Spleen (tissue), 11 donors: ENCODE results near the gene ITM2C. TPM values are rescaled to one million over a fixed set of nuclear protein-coding genes. Genes with fewer than 3 reads are reported as not detected.
A peak's percentile ranks its signal among the peaks of the same experiment; 100 is the strongest.

Experiments
- DNase-seq: peaks from one replicate; pipeline ENCODE4 v3.0.0-alpha.2; 2020
- H3K27ac ChIP-seq, 8 donors: fragments of 200-600 bp; sonication (generic) in 7 of 8; 1 replicate in 4 of 8; 2 replicates in 4 of 8; pipeline versions ENCODE4 v1.5.0 to v1.8.0; 2016 to 2021; ENCODE audit warnings: inconsistent platforms in 4 of 8, mild to moderate bottlenecking in 4 of 8, moderate library complexity in 1 of 8
- H3K27me3 ChIP-seq, 7 donors: fragments of 200-600 bp; sonication (generic) in 6 of 7; replicated peaks in 1 of 7; 1 replicate in 4 of 7; 2 replicates in 3 of 7; pipeline versions ENCODE4 v1.5.0 to v1.8.0; 2016 to 2021; ENCODE audit warnings: inconsistent platforms in 3 of 7, mild to moderate bottlenecking in 1 of 7
- H3K36me3 ChIP-seq, 6 donors: fragments of 200-600 bp; sonication (generic) in 5 of 6; 1 replicate in 4 of 6; 2 replicates in 2 of 6; pipeline versions ENCODE4 v1.5.0 to v1.8.0; 2016 to 2021; ENCODE audit warnings: inconsistent platforms in 2 of 6
- H3K4me1 ChIP-seq, 6 donors: fragments of 200-600 bp; sonication (generic) in 5 of 6; 1 replicate in 3 of 6; 2 replicates in 3 of 6; pipeline versions ENCODE4 v1.5.0 to v1.8.0; 2016 to 2021; ENCODE audit warnings: inconsistent platforms in 3 of 6
- H3K4me3 ChIP-seq, 8 donors: fragments of 200-600 bp; sonication (generic) in 7 of 8; 1 replicate in 4 of 8; 2 replicates in 4 of 8; pipeline versions ENCODE4 v1.5.0 to v1.8.0; 2016 to 2021; ENCODE audit warnings: inconsistent platforms in 4 of 8, mild to moderate bottlenecking in 4 of 8, moderate library complexity in 2 of 8
- H3K9me3 ChIP-seq, 8 donors: fragments of 200-600 bp; sonication (generic) in 7 of 8; 1 replicate in 4 of 8; 2 replicates in 4 of 8; pipeline versions ENCODE4 v1.5.0 to v1.8.0; 2016 to 2021; ENCODE audit warnings: inconsistent platforms in 4 of 8
- POLR2A ChIP-seq, 3 donors: fragments of 450-650 bp; IDR thresholded peaks; one replicate each; pipeline ENCODE4 v1.5.1; 2017; ENCODE audit warnings: antibody characterized with exemption in 3 of 3, mild to moderate bottlenecking in 1 of 3
- POLR2AphosphoS5 ChIP-seq, 3 donors: sonication (generic); formaldehyde crosslinking; IDR thresholded peaks; one replicate each; pipeline ENCODE4 v1.5.1; 2017; ENCODE audit warnings: antibody characterized with exemption in 3 of 3
- WGBS, 5 donors: extraction: QIAGEN DNeasy Blood & Tissue Kit in 3 of 5; methylation state at CpG; one replicate each; pipeline versions ENCODE4 v1.1.5 to v1.1.7; 2013 to 2018; 5-methylcytosine and 5-hydroxymethylcytosine counted together
- intact Hi-C: fragments of 100-400 bp; cut with DNase I; formaldehyde crosslinking; loops from one replicate; pipeline ENCODE4 v1.15.0; 2023; ENCODE audit warnings: low total_unique reads
- polyA plus RNA-seq, 3 donors: library from polyadenylated mRNA; stranded (reverse); fragments of 200-250 nt; gene quantifications; one replicate each; pipeline ENCODE4 v1.2.1, GENCODE V29; 2013
- total RNA-seq, 7 donors: library from RNA; depleted of rRNA in 3 of 7; stranded (reverse); fragments of >200 nt in 3 of 7; fragmentation: NEBNext Ultra II Directional in 4 of 7; extraction: Animal tissue kit (Norgen Biotek cat#: 25700) in 4 of 7; gene quantifications; one replicate each; pipeline versions ENCODE4 v1.1.0 to v1.2.1, GENCODE V29; 2016 to 2021
- TF ChIP-seq, protein P1 (sequence below), 11 experiments: fragments of 200-600 bp in 7 of 11; fragments of 450-650 bp in 4 of 11; sonication (generic) in 4 of 11; IDR thresholded peaks in 8 of 11; conservative IDR thresholded peaks in 3 of 11; 1 replicate in 7 of 11; 2 replicates in 4 of 11; pipeline versions ENCODE4 v1.4.0 to v1.8.0; 2016 to 2021; ENCODE audit warnings: antibody characterized with exemption in 11 of 11, inconsistent platforms in 4 of 11, mild to moderate bottlenecking in 1 of 11
- donor health status: healthy with polysubstance abuse.
- donor health status: DM: no; HTN: no; CAD: no; lungs with moderate emphysema.
- donor health status: DM: no; HTN: no; CAD: no.
- donor health status: Bipolar disorder and iron deficiency.
- donor health status: healthy.
- donor health status: DM: no; HTN: no; CAD: no.
- donor health status: DM: yes; HTN: yes; CAD: no.

Gene ITM2C
- total and polyA plus RNA-seq, 10 donors, result 58.5 to 150 (median 93.7) TPM

DNA sequence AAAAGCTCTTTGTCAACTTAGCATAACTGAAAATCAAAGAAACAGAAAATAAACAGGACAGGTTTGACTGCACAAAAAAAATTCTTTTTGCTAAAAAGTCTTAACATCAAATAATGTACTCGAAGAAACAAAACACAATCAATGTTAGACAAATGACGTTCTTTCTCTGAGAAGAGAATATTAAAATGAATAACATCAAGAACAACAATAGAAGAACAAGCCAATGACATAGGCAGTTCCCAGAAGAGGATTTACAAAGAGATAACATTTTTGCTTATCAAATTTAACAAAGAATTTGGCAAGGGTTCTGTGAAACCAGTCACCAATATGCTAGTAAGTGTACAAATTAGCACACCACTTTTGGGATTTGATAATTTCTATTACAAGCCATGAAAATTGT lies 54.5 kb downstream of the ITM2C start:
- intact Hi-C loops, result loop anchor here (10.0 kb wide), 1 partner anchor 66 kb away; no protein-coding TSS in a partner anchor
- 72 to 83% (median 81%) methylated on average over 2 of the region's 2 CpGs for WGBS, 5 donors
- no peak overlapping the region for H3K27ac ChIP-seq
- peaks cover 0 to 6% (median 4%) of the 10 kb centered on the region in 6 donors for H3K4me1 ChIP-seq
- no peaks in the 10 kb centered on the region for H3K9me3 ChIP-seq
- no peak for DNase-seq
- no peaks in the 10 kb centered on the region for H3K36me3 ChIP-seq
- H3K4me3 ChIP-seq, result no peak overlapping the region
- TF ChIP-seq, protein P1, sequence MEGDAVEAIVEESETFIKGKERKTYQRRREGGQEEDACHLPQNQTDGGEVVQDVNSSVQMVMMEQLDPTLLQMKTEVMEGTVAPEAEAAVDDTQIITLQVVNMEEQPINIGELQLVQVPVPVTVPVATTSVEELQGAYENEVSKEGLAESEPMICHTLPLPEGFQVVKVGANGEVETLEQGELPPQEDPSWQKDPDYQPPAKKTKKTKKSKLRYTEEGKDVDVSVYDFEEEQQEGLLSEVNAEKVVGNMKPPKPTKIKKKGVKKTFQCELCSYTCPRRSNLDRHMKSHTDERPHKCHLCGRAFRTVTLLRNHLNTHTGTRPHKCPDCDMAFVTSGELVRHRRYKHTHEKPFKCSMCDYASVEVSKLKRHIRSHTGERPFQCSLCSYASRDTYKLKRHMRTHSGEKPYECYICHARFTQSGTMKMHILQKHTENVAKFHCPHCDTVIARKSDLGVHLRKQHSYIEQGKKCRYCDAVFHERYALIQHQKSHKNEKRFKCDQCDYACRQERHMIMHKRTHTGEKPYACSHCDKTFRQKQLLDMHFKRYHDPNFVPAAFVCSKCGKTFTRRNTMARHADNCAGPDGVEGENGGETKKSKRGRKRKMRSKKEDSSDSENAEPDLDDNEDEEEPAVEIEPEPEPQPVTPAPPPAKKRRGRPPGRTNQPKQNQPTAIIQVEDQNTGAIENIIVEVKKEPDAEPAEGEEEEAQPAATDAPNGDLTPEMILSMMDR (IDR thresholded peaks at IDR 0.05 in 8 of 11, conservative IDR thresholded peaks at IDR 0.05 in 3 of 11), result no peak
- TF ChIP-seq POLR2AphosphoS5 (IDR thresholded peaks at IDR 0.05) (no peak), POLR2A (IDR thresholded peaks at IDR 0.05) (no peak)
- peaks cover 0 to 11% (median 0%) of the 10 kb centered on the region in 7 donors for H3K27me3 ChIP-seq

DNA sequence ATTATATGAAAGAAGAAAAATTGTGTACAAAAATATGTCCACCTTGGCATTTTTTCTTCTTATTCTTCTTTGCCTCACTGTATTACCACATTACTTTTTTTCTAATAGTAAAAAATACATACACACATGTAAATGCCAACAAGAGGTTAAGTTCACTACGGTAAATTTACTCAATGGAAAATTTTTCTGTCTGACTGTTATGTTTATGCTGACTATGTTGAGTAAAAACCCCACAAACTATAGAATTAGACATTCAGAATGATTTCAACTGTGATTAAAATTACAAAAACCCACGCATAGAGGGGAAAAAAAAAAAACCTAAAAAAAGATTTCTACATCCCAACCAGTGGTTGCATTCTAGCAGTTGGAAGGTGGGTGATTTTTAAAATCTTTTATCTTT lies 54.9 kb downstream of the ITM2C start:
- no peak overlapping the region for H3K27ac ChIP-seq
- H3K9me3 ChIP-seq, result no peaks in the 10 kb centered on the region
- H3K4me3 ChIP-seq, result no peak overlapping the region
- peaks cover 0 to 7% (median 0%) of the 10 kb centered on the region in 7 donors for H3K27me3 ChIP-seq
- WGBS, 5 donors, result 61 to 77% (median 69%) methylated on average over 2 of the region's 2 CpGs
- no peak for DNase-seq
- H3K36me3 ChIP-seq, result no peaks in the 10 kb centered on the region
- intact Hi-C loops, result loop anchor here (10.0 kb wide), 1 partner anchor 65 kb away; no protein-coding TSS in a partner anchor
- TF ChIP-seq POLR2A (IDR thresholded peaks at IDR 0.05), result no peak
- TF ChIP-seq POLR2AphosphoS5 (IDR thresholded peaks at IDR 0.05), result no peak
- TF ChIP-seq, protein P1 (IDR thresholded peaks at IDR 0.05 in 8 of 11, conservative IDR thresholded peaks at IDR 0.05 in 3 of 11), result no peak
- H3K4me1 ChIP-seq, result peaks cover 0 to 10% (median 8%) of the 10 kb centered on the region in 6 donors

DNA sequence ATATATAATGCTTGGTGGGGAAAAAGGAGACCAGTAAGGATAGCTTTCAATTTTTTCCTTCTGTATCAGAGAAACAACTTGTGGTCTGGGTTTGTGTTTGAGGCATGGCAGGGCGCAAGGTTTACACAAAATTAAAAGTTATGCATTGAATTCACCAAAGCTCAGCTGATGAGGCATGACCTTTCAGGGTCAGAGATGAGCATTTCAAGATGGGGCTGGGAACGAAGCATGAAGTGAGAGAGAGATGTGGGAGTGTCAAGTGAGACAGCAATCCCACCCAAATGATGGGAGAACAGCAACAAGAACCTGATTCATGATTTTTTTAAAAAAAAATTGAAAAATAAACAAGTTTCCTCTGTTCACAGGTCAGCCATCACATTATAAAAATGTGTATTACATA lies 55.4 kb downstream of the ITM2C start:
- Histone ChIP-seq H3K27me3 (peaks cover 0 to 2% (median 0%) of the 10 kb centered on the region in 7 donors), H3K36me3 (no peaks in the 10 kb centered on the region), H3K9me3 (no peaks in the 10 kb centered on the region), H3K4me1 (peaks cover 0 to 15% (median 13%) of the 10 kb centered on the region in 6 donors), H3K4me3 (peak overlapping the region in 1 of 8 donors; percentile 1), H3K27ac (no peak overlapping the region)
- WGBS, 5 donors, result 46 to 79% (median 72%) methylated on average over 2 of the region's 2 CpGs
- intact Hi-C loops, result no loop called here
- TF ChIP-seq, protein P1 (IDR thresholded peaks at IDR 0.05 in 8 of 11, conservative IDR thresholded peaks at IDR 0.05 in 3 of 11), result no peak
- TF ChIP-seq POLR2AphosphoS5 (IDR thresholded peaks at IDR 0.05) (no peak), POLR2A (IDR thresholded peaks at IDR 0.05) (no peak)
- DNase-seq, result no peak

DNA sequence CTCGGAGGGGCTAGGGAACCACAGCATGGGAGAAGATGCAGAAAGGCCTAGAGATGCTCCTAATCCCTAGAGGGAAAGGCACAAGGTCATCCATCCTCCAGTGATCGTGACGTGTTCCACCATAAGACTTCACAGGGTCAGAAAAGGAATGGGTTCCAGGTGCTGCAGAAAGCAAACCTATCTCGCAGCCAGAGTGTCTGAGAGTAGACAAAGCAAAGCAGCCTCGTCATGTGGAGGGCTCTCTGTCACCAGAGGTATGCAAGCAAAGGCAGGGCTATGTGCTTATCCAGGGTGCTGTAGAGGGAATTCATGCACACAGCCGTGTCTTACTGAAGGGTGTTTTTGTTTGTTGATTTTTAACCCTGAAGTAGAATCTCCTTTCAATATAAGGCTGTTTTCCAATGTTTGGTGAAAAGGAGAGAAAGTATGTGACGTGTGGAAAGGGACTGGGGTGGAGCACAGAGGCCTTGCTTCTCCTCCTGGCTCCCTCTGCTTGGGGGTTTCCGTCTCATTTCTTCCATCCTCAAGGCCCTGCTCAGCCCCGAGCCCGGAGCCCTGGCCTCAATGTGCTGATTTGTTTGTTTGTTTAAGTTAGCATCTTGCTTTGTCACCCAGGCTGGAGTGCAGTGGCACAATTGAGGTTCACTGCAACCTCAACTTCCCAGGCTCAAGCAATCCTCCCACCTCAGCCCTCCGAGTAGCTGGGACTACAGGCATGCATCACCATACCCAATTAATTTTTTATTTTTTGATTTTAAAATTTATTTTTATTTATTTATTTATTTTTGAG lies 57.3 kb downstream of the ITM2C start:
- 74 to 88% (median 81%) methylated on average over 11 of the region's 11 CpGs for WGBS, 5 donors
- peak overlapping the region in 1 of 8 donors; percentile 32 for H3K4me3 ChIP-seq
- intact Hi-C loops, result no loop called here
- no peaks in the 10 kb centered on the region for H3K9me3 ChIP-seq
- no peaks in the 10 kb centered on the region for H3K36me3 ChIP-seq
- TF ChIP-seq, protein P1 (IDR thresholded peaks at IDR 0.05 in 8 of 11, conservative IDR thresholded peaks at IDR 0.05 in 3 of 11), result no peak
- TF ChIP-seq POLR2A (IDR thresholded peaks at IDR 0.05), result no peak
- no peak for TF ChIP-seq POLR2AphosphoS5 (IDR thresholded peaks at IDR 0.05)
- peak overlapping the region in 1 of 8 donors; percentile 28 for H3K27ac ChIP-seq
- DNase-seq, result peak; percentile 30
- no peaks in the 10 kb centered on the region for H3K27me3 ChIP-seq
- peaks cover 0 to 23% (median 17%) of the 10 kb centered on the region in 6 donors for H3K4me1 ChIP-seq
